GM12878 (cell line): ENCODE measurements around the gene SIDT2. TPM values are rescaled to one million over a fixed set of nuclear protein-coding genes. Genes with fewer than 3 reads are reported as not detected.

Experiments used
- ATAC-seq: fragments of 200-7000 bp; cut with Tn5 transposase; 3 replicates; pipeline ENCODE4 v1.9.1; 2020; ENCODE audit warnings: mild to moderate bottlenecking, moderate library complexity
- BruUV-seq: library from RNA; stranded (reverse); fragments of 400-500 nt; replicated peaks from 2 replicates; lab custom pipeline; 2021; lab: Mats Ljungman, UMichigan
- CTCF ChIA-PET: fragments of 300-600 bp; sonication (Branson Sonifier 250); formaldehyde crosslinking; extraction: SDS; loops from one replicate; lab custom pipeline; 2021; ENCODE audit warnings: inconsistent platforms; lab: Yijun Ruan, JAX
- POLR2A ChIA-PET: fragments of 350-600 bp; formaldehyde crosslinking; extraction: SDS; loops from one replicate; lab custom pipeline; 2021; ENCODE audit warnings: inconsistent platforms; lab: Charles Lee
- RAD21 ChIA-PET: fragments of 300-600 bp; sonication (Branson Sonifier 250); formaldehyde crosslinking; loops from one replicate; lab custom pipeline; 2023; ENCODE audit warnings: antibody characterized with exemption; ENCODE audit not compliant: unreplicated experiment; lab: Charles Lee
- SMC1A ChIA-PET: fragments of 300-600 bp; sonication (Branson Sonifier 250); formaldehyde crosslinking; loops from one replicate; lab custom pipeline; 2023; ENCODE audit not compliant: unreplicated experiment, uncharacterized antibody; lab: Charles Lee
- DNase-seq: peaks from one replicate; pipeline ENCODE4 v3.0.0-alpha.2; 2011; ENCODE audit warnings: low read depth, low spot score
- FAIRE-seq: peaks from 3 replicates; lab custom pipeline; 2011; peaks lifted over from hg19 to GRCh38; lab: Jason Lieb, UNC
- H2AFZ ChIP-seq: 2 replicates; pipeline ENCODE4 v1.6.0; 2011; ENCODE audit warnings: low read depth, low read length, control low read depth; ENCODE audit not compliant: control insufficient read depth
- H3K27ac ChIP-seq: 2 replicates; pipeline ENCODE4 v1.5.1; 2011; ENCODE audit warnings: control low read depth; ENCODE audit not compliant: control insufficient read depth, insufficient read depth
- H3K27me3 ChIP-seq, 2 experiments: replicated peaks in 1 of 2; 2 replicates each; pipeline versions ENCODE4 v1.6.0 to v1.6.1; 2011; ENCODE audit warnings: low read length in 1 of 2; ENCODE audit not compliant: control insufficient read depth in 2 of 2, insufficient read depth in 2 of 2
- H3K36me3 ChIP-seq, 2 experiments: 2 replicates each; pipeline ENCODE4 v1.5.1; 2011; ENCODE audit warnings: low read length in 1 of 2; ENCODE audit not compliant: control insufficient read depth in 2 of 2, insufficient read depth in 2 of 2
- H3K4me1 ChIP-seq: 2 replicates; pipeline ENCODE4 v1.6.1; 2011; ENCODE audit warnings: mild to moderate bottlenecking, low read length, moderate library complexity, mixed read lengths; ENCODE audit not compliant: control insufficient read depth, insufficient read depth
- H3K4me2 ChIP-seq: 2 replicates; pipeline ENCODE4 v1.6.0; 2011; ENCODE audit warnings: control low read depth; ENCODE audit not compliant: control insufficient read depth, insufficient read depth
- H3K4me3 ChIP-seq: fragments of 200-600 bp; sonication (generic); 2 replicates; pipeline ENCODE4 v1.5.1; 2016
- H3K79me2 ChIP-seq: 2 replicates; pipeline ENCODE4 v1.6.0; 2011; ENCODE audit warnings: low read length; ENCODE audit not compliant: control insufficient read depth, insufficient read depth
- H3K9ac ChIP-seq: 2 replicates; pipeline ENCODE4 v1.8.0; 2011; ENCODE audit warnings: low read length, control low read depth, mixed read lengths; ENCODE audit not compliant: control insufficient read depth, insufficient read depth
- H3K9me3 ChIP-seq: replicated peaks from 3 replicates; pipeline ENCODE4 v1.5.1; 2011; ENCODE audit warnings: mild to moderate bottlenecking, low read length; ENCODE audit not compliant: control insufficient read depth, insufficient read depth
- H4K20me1 ChIP-seq: 2 replicates; pipeline ENCODE4 v1.6.0; 2011; ENCODE audit not compliant: control insufficient read depth, insufficient read depth
- MTA2 ChIP-seq: fragments of 450-650 bp; IDR thresholded peaks from 2 replicates; pipeline ENCODE4 v1.6.1; 2016; ENCODE audit warnings: low read depth, mild to moderate bottlenecking, moderate library complexity
- NR2C1 ChIP-seq: fragments of 450-650 bp; IDR thresholded peaks from 2 replicates; pipeline ENCODE4 v1.6.1; 2017; ENCODE audit warnings: antibody characterized with exemption, mild to moderate bottlenecking, moderate library complexity
- PAX5 ChIP-seq: IDR thresholded peaks from 2 replicates; pipeline ENCODE4 v1.6.1; 2011; ENCODE audit warnings: low read depth, low read length, borderline replicate concordance
- POLR2AphosphoS2 ChIP-seq: IDR thresholded peaks from 2 replicates; pipeline ENCODE4 v1.6.1; 2011; ENCODE audit warnings: low read depth, mild to moderate bottlenecking, low read length, improper control_type of control experiment, moderate library complexity
- RCOR1 ChIP-seq: conservative IDR thresholded peaks from 2 replicates; pipeline ENCODE4 v1.6.1; 2012; ENCODE audit warnings: low read depth, low read length, improper control_type of control experiment
- USF2 ChIP-seq: IDR thresholded peaks from 2 replicates; pipeline ENCODE4 v1.6.1; 2011; ENCODE audit warnings: low read depth, low read length, improper control_type of control experiment, borderline replicate concordance
- WGBS: methylation state at CpG from one replicate; pipeline ENCODE4 v1.1.6; 2016; ENCODE audit warnings: low lambda C conversion rate; ENCODE audit not compliant: insufficient replicate concordance, insufficient coverage; ENCODE audit errors: missing lambda C conversion rate; 5-methylcytosine and 5-hydroxymethylcytosine counted together
- in situ Hi-C: fragments of 300-500 bp; cut with MboI; formaldehyde crosslinking; loops from 9 replicates; pipeline ENCODE4 v1.14.3; 2018; ENCODE audit warnings: mixed read lengths
- intact Hi-C: fragments of 100-400 bp; cut with micrococcal nuclease; formaldehyde crosslinking; loops from one replicate; pipeline ENCODE4 v1.14.2; 2022; ENCODE audit not compliant: unreplicated experiment
- polyA plus RNA-seq, 11 experiments: library from polyadenylated mRNA; depleted of rRNA in 4 of 11; unstranded in 6 of 11; stranded (reverse) in 5 of 11; fragments of >200 nt; fragmentation: Nextera tagmentation in 4 of 11; fragmentation: Illumina TruSeq in 1 of 11; extraction: Ambion mirVana in 4 of 11; extraction: Trizol in 1 of 11; gene quantifications; 1 replicate in 1 of 11; 2 replicates in 10 of 11; pipeline versions ENCODE4 v1.2.1 to v1.2.3, GENCODE V29; 2011 to 2016; ENCODE audit warnings: inconsistent platforms in 2 of 11, missing spikeins in 2 of 11, low read depth in 1 of 11
- total RNA-seq, 4 experiments: library from RNA; depleted of rRNA in 3 of 4; stranded (reverse); fragments of >200 nt in 3 of 4; fragmentation: Illumina TruSeq in 1 of 4; extraction: Trizol in 1 of 4; gene quantifications; 2 replicates each; pipeline versions ENCODE4 v1.2.1 to v1.2.3, GENCODE V29; 2013 to 2021

SIDT2 gene
- total and polyA plus RNA-seq, 10 of the 15 experiments (the other 5 are each of a cell fraction or from before 2014, with no cell fraction given) = 4.9 to 23.9 (median 10.3) TPM

DNA sequence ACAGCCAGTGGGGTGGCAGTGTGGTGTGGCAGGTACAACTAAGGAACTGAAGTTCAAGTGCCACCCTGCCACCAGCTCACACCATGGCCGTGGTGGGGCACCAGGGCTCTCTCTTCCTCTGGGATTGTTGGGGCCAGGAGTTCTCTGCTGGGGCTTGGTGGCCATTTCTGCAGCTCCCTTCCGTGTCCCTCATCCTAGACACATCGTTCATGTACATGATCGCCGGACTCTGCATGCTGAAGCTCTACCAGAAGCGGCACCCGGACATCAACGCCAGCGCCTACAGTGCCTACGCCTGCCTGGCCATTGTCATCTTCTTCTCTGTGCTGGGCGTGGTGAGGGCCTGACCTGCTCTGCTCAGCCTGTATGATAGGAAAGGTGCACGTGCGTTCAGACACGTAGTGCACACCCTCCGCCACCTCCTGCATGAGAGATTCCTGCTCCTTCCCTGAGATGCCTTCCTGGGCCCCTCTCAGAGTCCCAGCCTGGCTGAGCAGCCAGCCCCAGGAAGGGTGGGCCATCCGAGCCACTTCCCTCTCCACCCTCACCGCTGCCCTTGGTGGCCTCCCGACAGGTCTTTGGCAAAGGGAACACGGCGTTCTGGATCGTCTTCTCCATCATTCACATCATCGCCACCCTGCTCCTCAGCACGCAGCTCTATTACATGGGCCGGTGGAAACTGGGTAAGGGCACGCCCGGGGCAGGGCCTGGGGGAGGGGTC is 13.3 kb downstream of the SIDT2 start:
- intact Hi-C loops (no loop called here), in situ Hi-C loops (no loop called here)
- H3K36me3 ChIP-seq = peaks cover 3 to 8% of the 10 kb centered on the region in 2 experiments; a peak in 3 of 4 replicates
- RAD21 ChIA-PET = no interaction called here
- peaks cover 20% of the 10 kb centered on the region for H3K4me1 ChIP-seq
- no peak overlapping the region for H2AFZ ChIP-seq
- no peaks in the 10 kb centered on the region for H3K27me3 ChIP-seq
- no TSS peak for BruUV-seq
- no peak overlapping the region for H3K4me2 ChIP-seq
- 98% methylated on average over 26 of the region's 26 CpGs for WGBS
- H3K27ac ChIP-seq = no peak overlapping the region
- CTCF ChIA-PET = interaction anchor here (1.6 to 1.7 kb wide), 2 partner anchors 10 to 11 kb away, joined by 3 to 8 read pairs; no protein-coding TSS in a partner anchor
- H4K20me1 ChIP-seq = no peaks in the 10 kb centered on the region
- H3K9ac ChIP-seq = no peak overlapping the region
- SMC1A ChIA-PET = interaction anchor here (1.5 kb wide), 1 partner anchor 12 kb away, joined by 6 read pairs; no protein-coding TSS in a partner anchor
- FAIRE-seq (no peak), ATAC-seq (no peak), DNase-seq (no peak)
- POLR2A ChIA-PET = no interaction called here
- no peaks in the 10 kb centered on the region for H3K9me3 ChIP-seq
- TF ChIP-seq POLR2AphosphoS2 (0 out of 2 replicates have a peak, but pooled peaks have one; percentile 20), NR2C1 (no peak), RCOR1 (no peak), USF2 (no peak), PAX5 (no peak), MTA2 (no peak)
- no peak overlapping the region for H3K4me3 ChIP-seq
- no peaks in the 10 kb centered on the region for H3K79me2 ChIP-seq
